B cell (primary cell): ENCODE results near the gene TAF1B.
"Not testable (repeated sequence)": the region's sequence is repeated elsewhere in the genome, so short reads cannot be mapped to it uniquely, and the experiment has no call there.

Experiments
- CTCF ChIP-seq: fragments of 200-600 bp; IDR thresholded peaks from one replicate; pipeline ENCODE4 v1.8.0; 2022; ENCODE audit warnings: antibody characterized with exemption, mild to moderate bottlenecking
- EZH2 ChIP-seq: IDR thresholded peaks from 2 replicates; pipeline ENCODE4 v1.6.1; 2012; ENCODE audit warnings: borderline replicate concordance, low read depth, mild to moderate bottlenecking, moderate library complexity, low read length; ENCODE audit not compliant: insufficient read depth, poor library complexity, severe bottlenecking

- not testable (repeated sequence) for TF ChIP-seq CTCF, EZH2
Observed at GRCh38 chr2:9927020-9927419, 83.7 kb downstream of the TAF1B start.
